CD4-positive, alpha-beta T cell treated with Interleukin-10 for 1 hour (primary cell): Measurements from ENCODE around the gene MDGA2.

Source experiments
- DNase-seq: peaks from one replicate; pipeline ENCODE4 v3.0.0-alpha.2; 2020

Gene MDGA2

DNA sequence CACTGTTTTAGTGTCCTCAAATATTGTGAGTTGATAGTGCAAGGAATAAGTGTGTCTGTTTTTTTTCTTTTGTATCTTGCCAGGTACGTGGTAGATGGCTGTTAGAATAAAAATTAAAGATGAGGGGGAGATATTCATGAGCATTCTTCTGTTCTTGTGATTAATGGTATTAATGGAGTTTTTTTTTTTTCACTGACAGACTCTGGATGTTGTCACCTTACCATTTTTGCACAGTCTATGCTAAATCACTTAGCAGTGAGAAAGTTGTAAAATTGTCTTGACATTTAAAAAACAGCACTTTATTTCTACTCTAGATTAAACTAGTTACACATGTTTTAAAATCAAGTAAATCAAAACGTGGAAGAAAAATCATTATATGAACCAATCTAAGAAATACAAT lies 204.3 kb downstream of the MDGA2 start:
- DNase-seq = no peak

- DNase-seq = no peak
These were observed 208.5 kb downstream of the MDGA2 start for GRCh38 chr14:47466916-47467315.

GRCh38 chr14:47454025-47454424 lies 221.4 kb downstream of the MDGA2 start:
- no peak for DNase-seq

DNA sequence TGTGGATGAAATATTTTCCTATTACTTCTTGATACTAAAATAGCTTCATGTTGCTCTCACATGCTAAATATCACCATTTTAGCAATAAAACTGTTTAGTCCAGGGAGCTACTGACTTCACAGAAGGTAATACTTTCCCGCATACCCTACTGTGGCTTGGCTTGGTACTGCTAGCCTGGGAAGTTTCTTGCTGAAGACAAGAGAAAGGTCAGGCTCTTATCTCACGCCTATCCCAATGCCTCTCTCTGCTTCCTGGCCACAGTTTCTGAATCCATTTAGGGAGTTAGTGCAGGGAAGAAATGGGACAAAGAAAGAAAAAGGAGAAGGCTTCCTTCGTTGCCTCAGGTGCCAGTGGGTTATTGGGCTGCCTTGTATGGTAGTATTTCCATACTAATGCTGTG lies 228.3 kb downstream of the MDGA2 start:
- no peak for DNase-seq

DNA sequence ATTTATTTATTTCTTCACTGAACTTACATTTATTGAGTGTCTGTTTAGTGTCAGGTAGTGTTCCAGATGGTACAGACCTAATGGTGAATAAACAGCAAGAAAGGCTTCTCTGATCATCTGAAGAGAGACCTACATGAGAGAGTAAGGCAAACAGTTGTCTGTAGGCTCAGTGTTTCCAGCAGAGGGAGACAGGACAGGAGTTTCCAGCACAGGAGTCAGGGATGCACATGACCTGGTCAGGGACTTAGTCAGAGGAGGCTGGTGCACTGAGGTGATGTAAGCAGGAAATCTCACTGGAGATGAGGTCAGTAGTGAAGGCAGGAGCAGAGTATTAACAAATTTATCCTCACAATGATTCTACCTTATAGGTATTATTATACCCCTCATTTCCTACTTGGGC lies 233.2 kb downstream of the MDGA2 start:
- no peak for DNase-seq

DNA sequence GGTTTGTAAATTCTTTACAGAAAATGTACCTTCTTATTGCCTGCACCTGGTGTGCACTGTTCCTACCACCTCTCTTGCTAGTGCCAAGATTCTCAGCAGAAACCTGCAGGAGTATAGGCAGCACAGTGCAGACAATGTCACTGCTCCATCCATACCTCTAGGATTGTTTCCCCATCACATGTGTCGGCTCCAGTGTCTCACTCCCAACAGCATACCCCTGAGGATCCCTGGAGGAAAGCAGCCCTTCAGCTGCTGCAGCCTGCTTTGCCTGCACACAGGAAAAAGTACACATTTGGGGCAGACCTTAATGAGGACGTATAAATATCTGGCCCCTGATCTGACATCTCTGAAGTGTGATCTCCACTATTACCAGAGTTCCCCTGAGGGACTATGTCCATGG lies 235.5 kb downstream of the MDGA2 start:
- DNase-seq = no peak

GRCh38 chr14:47438650-47439140 lies 236.7 kb downstream of the MDGA2 start:
- DNase-seq = no peak

- DNase-seq = no peak
These were observed 240.0 kb downstream of the MDGA2 start for GRCh38 chr14:47435331-47435965.

DNA sequence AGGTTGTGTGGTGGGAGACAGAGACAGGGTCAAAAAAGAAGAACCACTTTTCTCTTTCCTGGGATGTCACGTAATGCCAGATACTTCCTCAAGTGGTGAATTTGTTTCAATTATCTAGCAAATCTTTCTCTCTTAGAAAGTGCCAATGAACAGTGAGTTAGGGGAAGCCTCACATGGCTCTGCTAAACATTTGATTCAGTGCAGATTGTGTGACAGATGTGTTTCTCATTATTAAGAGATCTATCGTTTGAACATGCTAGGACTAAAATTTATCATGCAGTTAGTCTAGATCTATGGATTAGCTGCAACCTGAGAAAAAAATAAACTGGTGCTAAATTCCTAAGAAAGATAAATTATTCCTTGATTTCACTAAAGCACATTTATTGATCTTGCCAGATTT lies 247.8 kb downstream of the MDGA2 start:
- no peak for DNase-seq

GRCh38 chr14:47425302-47425701 lies 250.1 kb downstream of the MDGA2 start:
- DNase-seq = no peak

GRCh38 chr14:47422191-47422590 lies 253.2 kb downstream of the MDGA2 start:
- no peak for DNase-seq

- no peak for DNase-seq
These were observed 263.9 kb downstream of the MDGA2 start for GRCh38 chr14:47411523-47411922.

DNA sequence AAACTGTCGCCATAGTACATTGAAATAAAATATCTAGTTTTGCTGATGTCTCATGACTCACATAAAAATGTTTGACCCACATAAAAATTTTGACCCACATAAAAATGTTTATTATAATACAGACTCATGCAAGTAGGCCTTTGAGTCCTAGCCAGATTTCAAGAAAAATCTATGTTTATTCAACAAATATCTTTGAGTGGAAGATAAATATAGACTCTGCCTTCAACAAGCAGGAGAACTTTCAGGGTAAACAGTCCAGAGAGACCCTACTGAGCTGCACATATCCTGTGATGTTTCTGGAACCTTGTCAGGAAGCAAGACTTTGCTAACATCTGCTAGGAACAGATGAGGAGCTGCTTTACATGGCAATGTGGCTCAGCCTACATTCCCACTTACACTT lies 283.1 kb downstream of the MDGA2 start:
- DNase-seq = no peak

DNA sequence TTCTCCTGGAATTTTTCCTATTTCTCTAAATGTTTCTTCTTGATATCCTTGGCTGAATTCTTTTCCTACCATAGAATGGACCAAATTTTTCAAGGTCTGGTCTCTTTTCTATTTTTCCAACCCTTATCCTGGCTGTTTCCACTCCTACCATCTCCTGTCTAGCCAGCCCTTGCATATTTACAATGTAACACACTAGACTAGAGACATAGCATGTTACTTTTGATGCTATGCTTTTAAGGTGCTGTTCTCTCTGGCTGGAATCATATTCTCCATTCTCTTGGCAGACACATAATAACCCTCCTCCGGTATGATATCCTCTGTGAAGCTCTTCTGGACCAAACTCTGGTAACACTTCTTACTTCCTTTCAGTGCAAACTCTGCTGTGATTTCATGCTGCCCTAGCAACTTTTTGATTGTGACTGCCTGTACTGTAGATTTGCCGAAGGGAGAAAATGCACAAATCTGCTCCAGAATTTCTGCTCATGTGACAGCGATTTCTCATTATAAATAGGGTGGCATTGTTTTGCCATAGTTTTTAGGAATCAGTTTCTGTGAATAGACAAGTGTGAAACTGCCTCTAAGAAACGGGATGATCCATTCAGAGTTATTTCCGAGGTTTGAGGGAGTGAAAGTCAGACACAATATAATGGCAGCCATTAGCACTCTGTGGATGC lies 284.4 kb downstream of the MDGA2 start:
- DNase-seq = no peak

DNA sequence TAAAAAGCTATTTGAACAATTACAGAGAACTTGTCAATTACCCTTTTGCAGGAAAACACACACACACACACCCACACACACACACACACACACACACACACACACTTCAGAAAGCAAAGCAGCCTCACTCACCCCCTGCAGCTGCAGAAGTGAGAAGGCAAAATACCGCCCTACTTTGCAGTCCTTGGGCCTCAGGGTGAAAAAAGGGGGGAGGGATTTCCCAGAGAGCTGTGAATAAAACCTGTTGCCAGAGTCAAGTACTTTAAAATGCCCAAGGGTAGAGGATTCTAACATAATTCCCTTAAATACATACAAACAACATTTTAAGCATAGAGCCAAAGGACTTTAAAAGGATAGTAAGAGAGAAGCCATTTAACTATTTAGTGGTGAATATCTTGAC lies 285.9 kb downstream of the MDGA2 start:
- DNase-seq = no peak

GRCh38 chr14:47366006-47366405 lies 309.4 kb downstream of the MDGA2 start:
- DNase-seq = no peak

GRCh38 chr14:47365233-47365632 lies 310.2 kb downstream of the MDGA2 start:
- no peak for DNase-seq

DNA sequence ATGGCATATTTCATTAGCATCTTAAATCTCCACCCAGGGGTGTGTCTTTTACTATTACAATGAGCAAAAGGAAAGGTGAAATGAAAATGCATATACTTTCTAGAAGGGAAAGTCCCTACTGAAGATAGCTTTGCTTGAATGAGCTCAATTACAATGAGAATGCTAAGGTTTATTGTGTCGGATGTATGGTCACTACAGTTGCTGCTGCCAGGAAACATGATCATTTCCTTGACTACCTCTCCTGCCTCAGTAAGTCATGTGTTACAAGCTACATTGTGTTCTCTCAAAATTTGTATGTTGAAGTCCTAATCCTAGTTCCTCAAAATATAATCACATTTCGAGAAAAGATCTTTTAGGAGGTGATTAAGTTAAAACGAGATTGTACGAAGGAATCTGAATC lies 322.2 kb downstream of the MDGA2 start:
- no peak for DNase-seq

GRCh38 chr14:47346849-47347248 lies 328.6 kb downstream of the MDGA2 start:
- no peak for DNase-seq

DNA sequence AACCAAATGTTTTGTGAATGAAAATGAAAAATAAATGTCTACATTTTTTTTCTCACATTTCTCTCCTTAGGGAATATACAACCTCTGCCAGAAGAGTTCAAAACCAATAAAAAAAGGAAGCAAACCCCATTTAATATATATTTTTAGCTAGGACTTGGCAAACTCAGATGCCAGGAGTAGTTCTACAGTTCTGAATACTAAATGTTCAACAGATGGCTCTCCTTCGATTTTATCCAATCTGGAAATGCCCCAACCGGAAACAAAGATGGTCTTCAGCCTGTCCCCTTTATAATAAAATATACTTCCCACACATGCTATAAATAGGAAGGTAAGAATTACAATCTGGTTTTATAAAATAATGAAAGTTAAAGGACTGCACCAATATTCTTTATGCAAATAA lies 330.4 kb downstream of the MDGA2 start:
- no peak for DNase-seq

DNA sequence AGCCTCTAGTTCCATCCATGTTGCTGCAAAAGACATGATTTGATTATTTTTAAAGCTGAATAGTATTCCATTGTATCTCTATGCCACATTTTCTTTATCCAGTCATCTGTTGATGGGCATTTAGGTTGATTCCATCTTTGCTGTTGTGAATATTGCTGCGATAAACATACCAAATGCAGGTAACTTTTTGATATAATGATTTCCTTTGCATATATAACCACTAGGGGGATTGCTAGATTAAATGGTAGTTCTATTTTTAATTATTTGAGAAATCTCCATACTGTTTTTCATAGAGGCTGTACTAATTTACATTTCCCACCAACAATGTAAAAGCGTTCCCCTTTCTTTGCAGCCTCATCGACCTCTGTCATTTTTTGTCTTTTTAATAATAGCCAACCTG lies 342.5 kb downstream of the MDGA2 start:
- DNase-seq = no peak

DNA sequence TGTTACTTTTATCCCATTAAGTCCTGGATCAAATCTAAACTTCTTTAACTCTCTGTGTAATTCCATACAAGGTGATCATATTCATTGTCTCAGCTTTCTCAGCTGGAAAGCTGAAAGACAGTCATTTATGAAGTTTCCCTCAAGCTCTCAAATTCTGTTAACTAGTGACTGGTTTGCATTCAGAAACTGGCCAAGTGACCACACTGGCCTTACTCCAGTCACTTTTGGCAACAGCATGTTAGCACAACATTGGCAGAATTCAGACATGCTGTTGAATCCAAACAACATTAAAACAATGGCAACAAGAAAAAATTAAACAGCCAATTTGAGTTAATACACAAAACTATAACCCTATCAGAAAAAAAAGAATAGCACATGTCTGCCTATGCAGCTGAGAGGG lies 343.3 kb downstream of the MDGA2 start:
- DNase-seq = no peak

GRCh38 chr14:47328376-47328775 lies 347.0 kb downstream of the MDGA2 start:
- no peak for DNase-seq

DNA sequence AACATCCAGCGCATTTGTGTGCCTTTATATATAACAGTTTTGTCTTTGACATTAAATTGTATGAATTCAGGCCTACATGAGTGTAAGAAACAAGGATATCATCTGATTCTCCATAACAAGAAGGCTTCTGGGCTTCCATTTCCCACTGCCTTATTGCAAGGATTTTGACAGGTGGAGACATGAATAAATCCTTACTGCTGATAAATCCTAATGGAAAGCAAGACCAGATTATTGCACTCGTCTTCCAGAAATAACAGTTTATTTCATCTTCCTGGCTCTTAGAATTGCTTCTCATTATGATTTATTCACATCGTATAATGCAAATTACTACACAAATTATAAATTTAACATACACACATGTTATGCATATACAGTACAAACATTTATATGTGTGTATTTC lies 348.1 kb downstream of the MDGA2 start:
- DNase-seq = no peak

DNA sequence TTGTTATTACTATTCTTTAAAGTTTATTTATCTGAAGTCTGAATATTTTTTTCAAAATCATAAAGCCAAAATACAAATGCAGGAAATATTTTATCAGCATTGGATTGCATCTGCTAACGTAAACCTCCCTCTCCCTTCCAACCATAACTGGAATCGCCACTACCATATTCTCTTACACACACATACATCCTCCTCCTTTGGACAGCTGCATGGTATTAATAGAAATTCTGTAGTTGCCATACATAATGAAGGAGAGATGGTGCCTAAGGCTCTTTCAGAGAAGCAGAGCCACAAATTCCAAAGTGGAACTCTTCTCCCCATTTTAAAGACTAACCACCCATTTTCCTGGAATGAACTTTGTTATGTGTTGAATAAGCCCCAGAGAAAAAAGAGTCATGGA lies 352.7 kb downstream of the MDGA2 start:
- DNase-seq = no peak
